NCI-H524 treated with DMSO at 0.1 percent for 48 hours (cell line): ENCODE data around the gene FAM162A.
"Not testable (repeated sequence)": the region's sequence is repeated elsewhere in the genome, so short reads cannot be mapped to it uniquely, and the experiment has no call there.

Source experiments
- DNase-seq: peaks from one replicate; lab custom pipeline; 2025; lab: John Stamatoyannopoulos, UW

FAM162A gene, protein sequence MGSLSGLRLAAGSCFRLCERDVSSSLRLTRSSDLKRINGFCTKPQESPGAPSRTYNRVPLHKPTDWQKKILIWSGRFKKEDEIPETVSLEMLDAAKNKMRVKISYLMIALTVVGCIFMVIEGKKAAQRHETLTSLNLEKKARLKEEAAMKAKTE

GRCh38 chr3:122383771-122384697, at the start of gene FAM162A:
TSS of gene FAM162A (plus strand) at chr3:122384182. CDS start at chr3:122384266, 84 bp downstream.
- peak; percentile 92 for DNase-seq

DNA sequence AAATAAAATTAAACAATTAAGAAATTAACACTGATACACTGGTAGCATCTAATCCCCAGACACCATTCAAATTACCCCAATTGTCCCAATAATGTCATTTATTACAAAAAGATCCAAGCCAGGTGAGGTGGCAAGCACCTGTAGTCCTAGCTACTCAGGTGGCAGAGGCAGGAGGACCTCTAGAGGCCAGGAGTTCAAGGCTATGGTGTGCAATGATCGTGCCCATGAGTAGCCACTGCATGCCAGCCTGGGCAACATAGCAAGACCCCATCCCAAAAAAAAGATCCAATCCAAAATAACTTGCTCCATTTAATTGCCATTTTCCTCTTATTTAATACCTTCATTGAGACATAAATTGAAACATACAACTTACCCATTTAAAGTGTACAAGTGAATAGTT, 41.2 kb upstream of the FAM162A start:
- DNase-seq, result no peak

- DNase-seq, result no peak
Measured at GRCh38 chr3:122343654-122344053, 40.3 kb upstream of the FAM162A start.

DNA sequence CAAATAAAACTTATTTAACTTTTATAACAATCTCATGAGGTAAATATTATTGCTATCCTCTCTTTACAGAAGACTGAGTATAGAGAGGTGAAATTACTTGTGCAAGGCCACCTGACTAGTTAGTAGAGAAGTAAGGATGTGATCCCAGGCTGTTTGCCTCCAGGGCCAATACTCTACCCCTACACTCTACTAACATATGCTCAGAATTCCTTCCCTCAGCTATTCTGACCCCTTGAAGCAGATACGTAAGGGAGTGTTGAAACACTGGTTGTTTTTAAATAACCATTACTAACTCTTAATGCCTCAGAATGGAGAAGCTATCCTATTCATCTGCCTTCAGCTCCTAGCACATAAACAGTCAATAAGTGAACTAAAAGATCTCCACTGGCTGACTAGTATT, 34.8 kb upstream of the FAM162A start:
- no peak for DNase-seq

DNA sequence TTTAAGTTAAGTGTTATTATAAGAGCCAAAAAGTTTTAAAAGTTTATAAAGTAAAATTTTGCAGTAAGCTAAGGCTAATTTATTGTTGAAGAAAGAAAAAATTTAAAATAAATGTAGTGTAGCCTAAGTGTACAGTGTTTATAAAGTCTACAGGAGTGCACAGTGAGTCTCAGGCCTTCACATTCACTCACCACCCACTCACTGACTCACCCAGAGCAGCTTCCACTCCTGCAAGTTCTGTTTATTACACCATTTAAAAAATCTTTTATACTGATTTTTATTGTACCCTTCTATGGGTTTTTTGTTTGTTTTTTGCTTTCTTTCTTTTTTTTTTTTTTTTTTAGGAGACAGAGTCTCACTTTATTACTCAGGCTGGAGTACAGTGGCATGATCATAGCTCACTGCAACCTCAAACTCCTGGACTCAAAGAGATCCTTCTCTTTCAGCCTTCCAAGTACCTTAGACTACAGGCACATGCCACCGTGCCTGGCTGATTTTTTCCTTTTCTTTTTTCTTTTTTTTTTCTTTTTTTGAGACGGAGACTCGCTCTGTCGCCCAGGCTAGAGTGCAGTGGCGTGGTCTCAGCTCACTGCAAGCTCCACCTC, 33.1 kb upstream of the FAM162A start:
- no peak for DNase-seq

DNA sequence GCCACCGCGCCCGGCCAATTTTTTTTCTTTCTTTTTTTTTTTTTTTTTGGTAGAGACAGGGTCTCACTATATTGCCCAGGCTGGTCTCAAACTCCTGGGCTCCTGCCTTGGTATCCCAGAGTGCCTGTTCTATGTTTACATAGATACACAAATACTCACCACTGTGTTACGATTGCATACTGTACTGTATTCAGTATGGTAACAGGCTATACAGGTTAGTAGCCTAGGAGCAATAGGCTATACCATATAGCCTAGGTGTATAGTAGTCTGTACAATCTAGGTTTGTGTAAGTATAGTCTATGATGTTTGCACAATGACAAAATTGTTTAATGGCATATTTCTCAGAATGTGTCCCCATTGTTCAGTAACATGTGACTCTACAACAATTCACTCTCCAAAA, 32.4 kb upstream of the FAM162A start:
- DNase-seq, result no peak

- DNase-seq, result no peak
Measured at GRCh38 chr3:122353215-122353614, 30.8 kb upstream of the FAM162A start.

DNA sequence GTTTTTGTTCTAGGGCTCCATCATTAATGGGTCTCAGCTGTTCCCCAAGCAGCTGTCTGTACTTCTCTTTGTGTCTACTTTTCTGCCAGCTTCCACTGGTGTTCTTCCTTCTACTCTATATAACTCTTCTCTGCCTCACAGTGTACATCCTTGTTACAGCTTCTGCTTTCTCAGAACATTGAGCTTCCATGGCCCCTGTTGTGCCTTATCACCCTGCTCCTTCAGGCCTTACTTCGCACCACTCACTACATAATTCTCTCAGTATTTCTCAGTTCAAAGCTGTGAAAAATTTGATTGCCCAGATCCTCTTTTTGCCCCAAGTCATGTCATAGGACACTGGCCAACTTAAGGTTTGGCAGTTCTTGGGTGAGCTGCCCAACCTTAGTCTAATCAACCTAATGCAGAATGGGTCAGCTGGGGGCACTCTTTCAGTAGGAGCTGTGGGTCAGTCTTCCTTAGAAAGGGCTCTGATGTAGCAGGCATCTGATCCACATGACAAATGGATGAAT, 30.0 kb upstream of the FAM162A start:
- no peak for DNase-seq

GRCh38 chr3:122355612-122356011, 28.4 kb upstream of the FAM162A start:
- DNase-seq, result no peak

- DNase-seq, result no peak
Measured at GRCh38 chr3:122356402-122356801, 27.6 kb upstream of the FAM162A start.

DNA sequence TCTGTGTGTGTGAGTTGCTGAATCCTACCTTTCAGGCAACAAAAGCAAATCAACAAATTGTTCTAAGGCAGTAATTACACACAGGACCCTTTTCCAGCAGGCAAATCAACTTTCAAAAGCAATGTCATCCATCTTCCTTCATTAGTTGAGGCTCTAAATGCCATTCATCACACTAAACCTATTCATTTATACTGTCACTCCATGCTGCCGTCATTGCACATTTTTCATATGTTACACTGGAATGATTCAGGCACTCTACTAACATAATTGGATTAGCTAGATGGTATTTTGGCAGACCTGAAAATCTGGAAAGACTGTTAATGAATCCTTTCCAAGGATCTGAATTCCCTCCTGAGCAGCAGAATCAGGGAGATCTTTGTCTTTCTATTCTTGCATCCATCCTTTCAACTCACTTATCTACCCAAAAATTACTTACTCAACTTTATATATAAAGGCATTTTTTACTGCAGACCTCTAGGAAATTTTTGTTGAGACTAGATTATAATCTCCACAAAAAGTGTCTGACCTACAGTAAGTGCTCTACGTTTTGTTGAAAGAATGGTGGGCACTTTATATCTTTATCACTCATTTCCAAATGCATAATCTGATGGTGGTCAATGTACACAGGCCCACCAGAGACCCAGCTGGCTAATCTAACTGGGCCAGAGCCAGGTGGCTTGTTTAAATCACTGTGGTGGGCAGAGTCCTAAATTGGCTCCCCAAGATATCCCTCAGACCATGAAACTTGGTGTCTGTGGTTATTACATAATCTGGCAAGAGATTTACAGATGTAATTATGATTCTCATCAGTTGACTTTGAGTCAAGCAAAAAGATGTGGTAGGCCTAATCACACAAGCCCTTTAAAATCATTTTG, 25.9 kb upstream of the FAM162A start:
- DNase-seq, result no peak

GRCh38 chr3:122358703-122359032, 25.3 kb upstream of the FAM162A start:
- DNase-seq, result no peak

DNA sequence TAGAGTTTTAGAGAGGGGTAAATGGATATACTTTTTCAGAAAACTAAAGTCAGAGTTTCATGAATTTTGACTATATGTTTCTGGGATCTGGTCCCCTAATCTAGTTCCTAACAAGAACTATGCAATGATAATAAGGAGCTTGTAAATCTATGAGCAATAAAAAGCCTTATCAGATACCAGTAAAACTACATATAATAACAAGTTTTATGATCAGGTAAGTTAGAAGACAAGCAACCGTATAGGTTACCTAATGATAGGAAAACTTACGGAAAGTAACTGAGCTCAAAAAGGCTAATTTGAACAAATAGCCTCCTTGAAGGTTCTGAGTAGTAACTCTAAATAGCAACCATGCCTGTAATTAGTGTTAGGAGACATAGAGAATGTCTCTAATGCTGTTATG, 22.0 kb upstream of the FAM162A start:
- DNase-seq, result no peak

GRCh38 chr3:122364490-122364889, 19.5 kb upstream of the FAM162A start:
- DNase-seq, result no peak

DNA sequence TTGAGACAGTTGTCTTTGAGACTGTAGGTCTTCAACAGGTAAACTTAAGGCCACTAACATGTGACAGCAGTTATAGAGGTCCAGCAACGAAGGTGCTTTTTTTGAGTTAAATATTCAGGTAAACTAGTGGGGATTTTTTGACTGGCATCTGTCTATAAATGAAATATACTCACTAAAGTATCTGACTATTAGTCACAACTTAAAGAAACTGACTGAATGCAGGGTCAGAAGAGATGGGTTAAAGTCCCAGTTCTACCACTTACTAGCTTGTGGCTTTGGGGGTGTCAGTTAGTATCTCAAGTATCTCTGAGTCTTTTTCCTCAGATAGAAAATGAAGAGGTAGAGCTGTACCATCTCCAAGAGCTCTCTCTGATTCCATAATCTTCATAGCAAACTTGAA, 18.9 kb upstream of the FAM162A start:
- DNase-seq, result no peak

DNA sequence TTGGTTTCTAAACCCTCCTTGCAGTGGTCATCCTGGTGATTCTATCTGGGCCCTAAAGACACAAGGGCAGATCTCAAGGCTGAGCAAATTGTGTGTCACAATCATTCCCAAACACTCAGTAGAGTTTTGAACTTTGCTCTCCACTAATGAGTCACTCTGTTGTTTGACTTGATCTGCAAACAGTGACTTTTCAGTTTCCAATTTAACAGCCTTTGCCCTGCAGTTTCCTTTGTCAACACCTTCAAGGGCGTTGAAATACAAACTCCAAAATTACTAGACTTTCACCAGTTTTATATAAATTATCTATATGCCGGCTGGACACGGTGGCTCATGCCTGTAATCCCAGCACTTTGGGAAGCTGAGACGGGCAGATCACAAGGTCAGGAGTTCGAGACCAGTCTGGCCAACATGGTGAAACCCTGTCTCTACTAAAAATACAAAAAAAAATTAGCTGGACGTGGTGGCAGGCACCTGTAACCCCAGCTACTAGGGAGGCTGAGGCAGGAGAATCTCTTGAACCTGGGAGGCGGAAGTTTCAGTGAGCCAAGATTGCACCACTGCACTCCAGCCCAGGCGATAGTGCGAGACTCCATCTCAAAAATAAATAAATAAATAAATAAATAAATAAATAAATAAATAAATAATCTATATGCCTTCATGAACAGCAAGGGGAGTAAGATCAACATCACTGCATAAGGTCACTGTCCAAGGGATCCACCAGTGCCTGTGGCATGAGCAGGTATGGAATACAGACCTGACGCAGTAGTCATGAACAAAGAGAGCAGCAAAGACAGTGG, 18.2 kb upstream of the FAM162A start:
- DNase-seq, result not testable (repeated sequence)

GRCh38 chr3:122366379-122366749, 17.6 kb upstream of the FAM162A start:
- no peak for DNase-seq

DNA sequence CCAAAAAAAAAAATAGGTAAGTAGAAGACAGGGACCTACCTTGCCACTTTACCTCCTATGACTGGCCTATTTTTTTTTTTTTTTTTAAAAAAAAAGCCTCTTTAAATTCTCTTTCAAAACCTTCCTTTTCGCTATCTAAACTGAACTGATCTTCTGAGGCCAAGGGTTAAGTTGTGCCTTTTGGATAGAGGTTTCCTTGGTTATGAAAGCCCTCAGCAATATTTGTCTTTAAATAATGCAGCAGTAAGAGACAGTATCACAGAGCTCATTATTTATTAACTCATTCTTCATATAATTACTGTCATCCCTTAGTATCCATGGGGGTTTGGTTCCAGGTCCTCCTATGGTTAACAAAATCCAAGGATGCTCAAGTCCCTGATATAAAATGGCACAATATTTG, 9.9 kb upstream of the FAM162A start:
- no peak for DNase-seq

- DNase-seq, result no peak
Measured at GRCh38 chr3:122377975-122378374, 6.0 kb upstream of the FAM162A start.

GRCh38 chr3:122382888-122383666, 905 bp upstream of the FAM162A start, which contains the start of gene MIX23:
TSS of gene MIX23 (minus strand) at chr3:122383231. CDS start at chr3:122383224, 7 bp downstream.
- peak; percentile 78 for DNase-seq
